PC-3 (cell line): Measurements from ENCODE around the gene TTLL4.

ENCODE experiments used
- CTCF ChIP-seq: fragments of 300-600 bp; sonication (generic); conservative IDR thresholded peaks from 2 replicates; pipeline ENCODE4 v1.5.1; 2017; ENCODE audit warnings: antibody characterized with exemption, low read depth, mild to moderate bottlenecking, low read length
- EZH2 ChIP-seq: fragments of 300-600 bp; sonication (generic); IDR thresholded peaks from one replicate; pipeline ENCODE4 v1.6.1; 2017; ENCODE audit warnings: antibody characterized with exemption, mild to moderate bottlenecking, low read length; ENCODE audit not compliant: unreplicated experiment

GRCh38 chr2:218721934-218722333, 11.3 kb downstream of the TTLL4 start:
- no peak for TF ChIP-seq EZH2
- TF ChIP-seq CTCF, result no peak
